ENCODE measurements around the gene LSS.
A peak's percentile ranks its signal among the peaks of the same experiment; 100 is the strongest.
"Not testable (repeated sequence)": the region's sequence is repeated elsewhere in the genome, so short reads cannot be mapped to it uniquely, and the experiment has no call there.

LSS gene

DNA sequence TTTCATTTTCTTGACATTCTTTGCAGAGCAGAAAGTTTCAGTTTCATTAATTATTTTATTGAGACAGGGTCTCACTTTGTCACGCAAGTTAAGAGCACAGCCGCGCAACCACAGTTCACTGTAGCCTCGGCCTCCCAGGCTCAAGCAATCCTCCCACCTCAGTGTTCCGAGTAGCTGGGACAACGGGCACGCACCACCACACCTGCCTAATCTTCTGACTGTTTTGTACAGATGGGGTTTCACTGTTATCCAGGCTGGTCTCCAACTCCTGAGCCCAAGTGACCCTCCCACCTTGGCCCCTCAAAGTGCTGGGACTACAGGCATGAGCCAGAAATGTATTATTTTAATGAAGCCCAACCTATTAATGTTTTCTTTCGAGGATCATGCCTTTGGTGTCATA, 41.3 kb downstream of the LSS start:
- no peak for DNase-seq (ENCODE audit: low read depth, low spot score)

DNA sequence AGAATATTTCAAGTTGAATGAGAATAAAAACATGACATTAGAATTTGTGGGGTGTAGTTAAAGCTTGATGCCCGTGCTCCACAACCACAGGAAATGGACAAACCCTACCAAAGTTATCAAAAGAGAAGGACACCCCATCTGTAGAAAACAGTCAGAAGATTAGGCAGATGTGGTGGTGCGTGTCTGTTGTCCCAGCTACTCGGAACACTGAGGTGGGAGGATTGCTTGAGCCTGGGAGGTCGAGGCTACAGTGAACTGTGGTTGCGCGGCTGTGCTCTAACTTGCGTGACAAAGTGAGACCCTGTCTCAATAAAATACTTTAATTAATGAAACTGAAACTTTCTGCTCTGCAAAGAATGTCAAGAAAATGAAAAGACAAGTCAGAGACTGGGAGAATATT, 42.9 kb downstream of the LSS start:
- no peak for DNase-seq (ENCODE audit: low read depth, low spot score)

DNA sequence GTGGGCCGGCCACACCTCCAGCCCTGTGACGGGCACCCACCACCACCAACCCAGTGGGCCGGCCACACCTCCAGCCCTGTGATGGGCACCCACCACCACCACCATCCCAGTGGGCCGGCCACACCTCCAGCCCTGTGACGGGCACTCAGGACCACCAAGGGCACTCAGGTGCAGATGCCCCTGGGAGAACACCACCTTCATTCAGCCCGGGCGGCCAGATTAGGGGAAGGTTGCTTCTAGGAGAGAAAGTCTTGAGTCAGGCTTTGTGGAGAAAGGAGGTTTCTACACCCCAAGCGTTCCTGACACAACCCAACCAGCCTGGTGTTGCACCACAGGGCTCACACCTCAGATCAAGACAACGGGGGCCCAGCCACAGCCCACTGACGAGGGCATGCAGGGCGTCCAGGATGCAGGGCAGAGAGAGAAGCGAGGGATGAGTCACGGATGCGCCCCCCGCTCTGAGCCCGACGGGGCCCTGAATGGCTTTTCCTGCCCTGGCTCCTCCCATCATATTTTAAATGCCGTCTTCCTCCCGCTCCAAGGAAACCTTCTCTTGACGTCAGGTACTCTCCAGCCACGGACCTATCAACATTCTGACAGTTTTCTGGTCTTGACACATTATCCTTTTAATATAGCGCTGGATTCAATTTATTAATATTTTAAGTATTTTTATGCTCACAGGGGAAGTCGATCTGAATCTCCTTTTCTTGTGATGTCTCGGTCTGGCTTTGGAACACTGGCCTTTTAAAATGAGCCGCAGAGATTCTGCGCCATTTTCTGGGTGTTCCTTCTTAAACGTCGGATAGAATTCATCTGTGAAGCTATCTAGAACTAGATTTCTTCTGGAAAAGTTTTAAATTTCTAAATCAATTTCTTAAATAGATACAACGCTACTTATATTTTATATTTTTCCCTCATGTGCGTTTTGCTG, 43.7 kb downstream of the LSS start:
- DNase-seq (ENCODE audit: low read depth, low spot score): peak; percentile 66

DNA sequence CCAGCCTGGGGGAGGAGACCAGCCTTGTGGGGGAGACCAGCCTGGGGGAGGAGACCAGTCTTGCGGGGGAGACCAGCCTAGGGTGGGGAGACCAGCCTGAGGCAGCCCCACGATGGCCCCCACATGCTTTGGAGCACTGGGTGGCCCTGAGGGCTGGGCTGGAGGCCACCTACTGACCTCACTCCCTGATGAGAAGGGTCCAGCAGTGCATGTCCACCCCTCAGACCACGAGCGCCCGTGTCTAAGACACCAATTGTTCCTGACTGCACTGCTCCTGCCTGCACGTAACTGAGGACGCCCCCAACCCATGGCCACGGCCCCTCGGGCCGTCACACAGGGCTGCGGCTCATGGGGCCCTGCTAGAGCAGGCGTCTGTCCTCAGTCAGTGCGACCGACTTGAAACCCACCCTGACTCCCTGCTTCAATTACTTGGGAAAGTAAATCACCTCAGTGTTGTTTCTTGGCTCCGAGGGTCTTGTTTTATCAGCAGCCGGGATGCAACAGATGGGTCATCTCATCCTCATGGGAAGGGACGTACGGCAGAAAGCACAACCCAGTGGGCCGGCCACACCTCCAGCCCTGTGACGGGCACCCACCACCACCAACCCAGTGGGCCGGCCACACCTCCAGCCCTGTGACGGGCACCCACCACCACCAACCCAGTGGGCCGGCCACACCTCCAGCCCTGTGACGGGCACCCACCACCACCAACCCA, 44.5 kb downstream of the LSS start, which contains the start of gene SPATC1L:
TSS of gene SPATC1L (minus strand) at position 550 of the 715 bp plus-strand sequence. CDS start 1,643 bp downstream, outside the sequence.
- DNase-seq (ENCODE audit: low read depth, low spot score): no peak

DNA sequence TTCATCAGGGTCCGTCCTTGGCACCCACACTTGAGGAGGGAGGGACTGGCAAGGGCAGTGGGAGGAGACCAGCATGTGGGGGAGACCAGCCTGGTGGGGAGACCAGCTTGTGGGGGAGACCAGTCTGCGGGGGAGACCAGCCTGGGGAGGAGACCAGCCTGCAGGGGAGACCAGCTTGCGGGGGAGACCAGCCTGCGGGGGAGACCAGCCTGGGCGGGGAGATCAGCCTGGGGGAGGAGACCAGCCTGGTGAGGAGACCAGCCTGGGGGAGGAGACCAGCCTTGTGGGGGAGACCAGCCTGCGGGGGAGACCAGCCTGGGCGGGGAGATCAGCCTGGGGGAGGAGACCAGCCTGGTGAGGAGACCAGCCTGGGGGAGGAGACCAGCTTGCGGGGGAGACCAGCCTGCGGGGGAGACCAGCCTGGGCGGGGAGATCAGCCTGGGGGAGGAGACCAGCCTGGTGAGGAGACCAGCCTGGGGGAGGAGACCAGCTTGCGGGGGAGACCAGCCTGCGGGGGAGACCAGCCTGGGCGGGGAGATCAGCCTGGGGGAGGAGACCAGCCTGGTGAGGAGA, 45.2 kb downstream of the LSS start:
- not testable (repeated sequence) for DNase-seq (ENCODE audit: low read depth, low spot score)

DNA sequence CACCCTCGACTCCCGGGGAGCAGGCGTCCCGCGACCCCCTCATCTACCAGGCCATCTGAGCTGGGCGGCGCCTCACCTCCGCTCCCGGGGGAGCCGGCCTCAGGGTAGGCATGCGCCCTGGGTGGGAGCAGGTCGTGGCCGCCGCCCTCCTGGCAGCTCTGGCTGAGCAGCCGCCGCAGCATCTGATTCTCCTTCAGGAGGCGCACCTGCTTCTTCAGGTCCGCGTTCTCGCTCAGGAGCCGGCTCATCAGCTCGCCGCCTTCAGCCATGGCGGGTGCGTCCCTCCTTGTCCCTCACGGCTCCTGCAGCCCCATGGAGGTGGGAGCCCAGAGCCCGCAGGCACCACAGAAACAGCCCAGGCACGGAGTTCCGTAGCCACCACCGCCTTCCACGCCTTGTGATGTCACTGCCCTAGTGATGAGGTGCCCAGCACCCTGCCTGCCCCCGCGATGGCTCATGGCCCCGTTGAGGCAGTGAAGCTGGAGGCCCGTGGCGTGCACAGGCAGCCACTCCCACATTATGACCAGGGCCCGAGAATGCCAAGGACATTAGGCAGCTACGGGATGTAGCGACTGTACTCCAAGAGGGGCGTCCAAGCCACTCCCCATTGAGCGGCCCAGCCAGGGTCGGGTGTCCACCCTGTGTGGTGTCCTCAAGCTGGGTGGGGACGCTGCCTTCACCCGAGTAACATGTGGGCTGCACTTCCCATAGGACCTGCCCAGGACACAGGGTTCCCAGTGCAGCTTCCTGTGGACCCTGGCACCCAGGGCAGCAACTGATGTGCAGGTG, 45.8 kb downstream of the LSS start:
- no peak for DNase-seq (ENCODE audit: low read depth, low spot score)

DNA sequence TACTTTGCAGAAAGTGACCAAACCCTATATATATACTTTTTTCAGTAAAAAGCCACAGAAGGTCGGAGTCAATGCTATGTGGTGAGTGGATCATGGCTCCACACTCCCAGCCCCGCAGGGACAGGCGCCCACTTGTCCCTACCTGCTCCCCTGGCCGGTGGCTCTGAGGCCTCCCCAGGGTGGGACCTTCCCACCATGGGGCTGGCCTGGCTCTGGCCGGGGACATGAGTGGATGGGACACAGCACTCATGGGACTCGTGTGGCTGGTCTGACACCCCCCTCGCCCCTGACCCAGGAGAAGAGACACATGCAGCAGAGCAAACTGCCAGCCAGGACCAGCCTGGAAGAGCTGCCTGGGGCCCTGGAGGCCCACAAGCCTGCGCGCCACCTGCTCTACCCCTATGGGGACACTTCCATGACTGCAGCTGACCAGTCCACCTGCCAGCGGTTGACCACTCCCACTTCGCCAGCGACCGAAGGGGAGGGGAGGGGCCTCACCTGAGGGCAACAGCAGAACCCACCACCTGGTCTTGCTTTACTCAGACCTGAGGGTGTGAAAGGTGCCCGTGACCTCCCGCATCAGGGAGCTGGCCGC, 46.5 kb downstream of the LSS start:
- DNase-seq (ENCODE audit: low read depth, low spot score): no peak

DNA sequence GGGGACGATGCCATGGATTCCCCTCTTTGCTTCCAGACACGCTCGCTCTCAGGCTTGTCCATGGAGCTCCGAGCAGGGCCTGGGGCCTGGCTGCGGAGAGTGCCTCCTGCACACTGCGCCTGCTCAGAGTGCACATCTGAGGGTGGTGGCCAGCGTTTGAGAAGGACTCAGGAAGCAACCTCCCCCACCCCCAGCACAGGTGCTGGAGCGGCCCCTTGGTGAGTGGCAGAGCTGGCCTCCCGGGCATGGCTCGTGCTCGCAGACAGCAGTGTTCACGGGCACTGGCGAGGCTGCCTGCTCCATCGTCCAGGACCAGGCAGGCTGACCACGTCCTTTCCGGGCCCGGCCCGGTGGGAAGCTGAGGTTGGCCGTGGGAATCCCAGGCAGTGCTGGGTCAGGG, 47.1 kb downstream of the LSS start:
- DNase-seq (ENCODE audit: low read depth, low spot score): no peak

DNA sequence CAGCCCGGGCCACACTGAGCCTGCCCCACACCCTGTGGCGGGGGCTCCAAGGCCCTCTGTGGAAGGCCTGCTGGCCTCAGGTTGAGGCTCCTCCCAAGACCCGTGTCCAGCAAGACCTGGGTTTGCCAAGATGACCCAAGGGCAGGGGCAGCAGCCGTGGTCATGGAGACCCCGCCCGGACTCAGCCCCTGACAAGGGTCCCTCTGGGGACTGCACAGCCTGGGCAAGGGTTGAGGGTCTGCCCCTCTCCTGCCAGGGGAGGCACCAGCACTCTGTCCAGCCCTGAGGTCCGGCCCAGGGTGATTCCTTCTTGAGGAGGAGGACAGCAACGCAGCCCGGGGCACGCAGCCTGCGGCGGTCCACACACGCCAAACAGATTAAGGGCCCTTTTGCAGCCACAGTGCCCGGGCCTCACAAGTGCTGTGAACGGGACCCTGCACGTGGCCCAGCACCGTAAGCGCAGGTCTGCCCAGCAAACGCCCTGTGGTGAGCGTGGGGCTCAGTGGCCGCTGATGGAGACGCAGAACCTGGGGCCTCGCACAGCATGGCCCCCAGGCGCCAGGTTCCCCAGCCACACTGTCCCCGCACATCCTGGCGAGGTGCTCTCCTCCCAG, 47.7 kb downstream of the LSS start:
- DNase-seq (ENCODE audit: low read depth, low spot score): no peak

DNA sequence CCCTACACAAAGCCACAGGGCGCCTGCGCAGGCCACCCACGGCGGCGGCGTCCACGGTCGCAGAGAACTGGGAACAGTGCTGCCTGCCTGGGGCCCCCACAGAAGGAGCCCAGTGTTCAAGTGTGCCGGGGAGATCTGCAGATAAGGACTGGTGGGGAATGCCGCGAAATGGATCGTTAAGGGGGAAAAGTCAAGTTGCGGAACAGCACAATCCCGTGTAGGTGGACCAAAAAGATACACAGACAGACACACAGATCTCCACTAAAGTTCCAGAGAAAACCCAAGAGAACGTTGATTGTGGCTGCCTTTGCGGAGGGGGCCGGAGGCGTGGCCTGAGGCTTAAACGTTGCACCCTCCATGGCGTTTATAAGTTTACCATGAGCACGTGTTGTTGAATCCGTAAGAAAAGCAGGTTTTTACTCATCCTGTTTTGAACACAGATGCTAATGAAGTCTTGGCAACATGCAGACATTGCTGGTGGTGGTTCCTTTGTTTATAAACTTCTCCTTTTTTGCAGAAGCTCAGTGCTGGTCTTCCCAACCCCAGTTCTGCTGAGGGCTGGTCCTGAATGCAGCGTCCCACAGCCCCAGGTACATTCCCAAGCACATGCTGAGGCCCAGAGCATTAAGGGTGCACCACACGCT, 48.4 kb downstream of the LSS start:
- peak; percentile 32 for DNase-seq (ENCODE audit: low read depth, low spot score)

DNA sequence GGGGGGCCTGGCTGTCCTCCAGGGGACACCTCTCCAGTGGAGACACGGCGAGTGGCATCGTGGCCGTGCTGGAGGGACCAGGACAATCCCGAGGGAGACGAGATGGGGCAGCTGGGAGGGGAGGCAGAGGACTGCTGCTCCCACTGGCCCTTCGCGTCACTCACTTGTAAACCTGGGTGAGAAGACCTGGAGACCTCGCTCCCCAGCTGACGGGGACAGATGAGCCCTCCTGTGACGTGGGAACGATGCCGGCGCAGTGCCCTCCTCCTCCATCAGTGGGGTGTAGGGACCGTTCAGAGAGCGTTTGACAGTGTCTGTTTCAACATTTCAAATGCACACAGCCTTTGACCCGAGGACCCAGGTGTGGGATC, 48.9 kb downstream of the LSS start:
- no peak for DNase-seq (ENCODE audit: low read depth, low spot score)

DNA sequence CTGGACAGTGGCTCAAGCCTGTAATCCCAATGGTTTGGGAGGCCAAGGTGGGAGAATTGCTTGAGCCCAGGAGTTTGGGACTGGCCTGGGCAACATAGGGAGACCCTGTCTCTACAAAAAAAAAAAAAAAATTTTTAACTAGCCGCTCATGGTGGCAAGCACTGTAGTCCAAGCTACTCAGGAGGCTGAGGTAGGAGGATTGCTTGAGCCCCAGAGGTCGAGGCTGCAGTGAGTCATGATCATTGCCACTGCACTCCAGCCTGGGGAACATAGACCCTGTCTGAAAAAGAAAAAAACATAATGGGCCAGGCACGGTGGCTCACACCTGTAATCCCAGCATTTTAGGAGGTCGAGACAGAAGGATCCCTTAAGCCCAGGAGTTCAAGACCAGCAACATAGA, 49.6 kb downstream of the LSS start:
- DNase-seq (ENCODE audit: low read depth, low spot score): no peak

DNA sequence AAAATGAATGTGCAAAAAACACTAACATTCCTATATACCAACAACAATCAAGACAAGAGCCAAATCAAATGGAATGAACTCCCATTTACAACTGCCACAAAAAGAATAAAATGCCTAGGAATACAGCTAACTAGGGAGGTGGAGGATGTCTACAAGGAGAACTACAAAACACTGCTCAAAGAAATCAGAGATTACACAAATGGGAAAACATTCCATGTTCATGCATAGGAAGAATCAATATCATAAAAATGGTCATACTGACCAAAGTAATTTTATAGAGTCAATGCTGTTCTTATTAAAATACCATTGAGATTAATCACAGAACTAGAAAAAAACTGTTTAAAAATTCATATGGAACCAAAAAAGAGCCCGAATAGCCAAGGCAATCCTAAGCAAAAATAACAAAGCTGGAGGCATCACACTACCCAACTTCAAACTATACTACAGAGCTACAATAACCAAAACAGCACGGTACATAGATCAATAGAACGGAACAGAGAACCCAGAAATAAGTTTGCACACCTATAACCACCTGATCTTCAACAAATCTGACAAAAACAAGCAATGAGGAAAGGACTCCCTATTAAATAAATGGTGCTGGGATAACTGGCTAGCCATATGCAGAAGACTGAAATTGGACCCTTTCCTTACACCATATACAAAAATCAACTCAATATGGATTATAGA, 52.0 kb downstream of the LSS start:
- DNase-seq (ENCODE audit: low read depth, low spot score): not testable (repeated sequence)

DNA sequence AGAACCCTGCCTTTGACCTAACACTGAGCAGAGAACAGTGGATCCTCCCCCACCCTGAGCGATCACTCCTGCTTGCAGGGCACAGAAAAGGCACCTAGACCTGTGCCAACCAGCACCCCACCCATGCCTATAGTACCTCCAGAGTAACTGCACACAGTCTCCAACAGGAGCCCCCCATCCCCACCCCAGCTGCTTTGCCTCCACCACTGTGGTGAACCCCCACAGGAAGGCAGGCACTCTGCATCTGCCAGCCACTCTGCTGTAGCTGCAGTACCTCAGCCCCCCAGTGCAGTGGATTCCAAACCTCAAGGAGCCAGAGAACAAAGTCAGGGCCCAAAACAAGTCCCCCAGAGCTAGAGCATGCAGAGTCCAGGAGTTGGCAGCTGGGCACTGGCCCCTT, 55.0 kb downstream of the LSS start:
- no peak for DNase-seq (ENCODE audit: low read depth, low spot score)

DNA sequence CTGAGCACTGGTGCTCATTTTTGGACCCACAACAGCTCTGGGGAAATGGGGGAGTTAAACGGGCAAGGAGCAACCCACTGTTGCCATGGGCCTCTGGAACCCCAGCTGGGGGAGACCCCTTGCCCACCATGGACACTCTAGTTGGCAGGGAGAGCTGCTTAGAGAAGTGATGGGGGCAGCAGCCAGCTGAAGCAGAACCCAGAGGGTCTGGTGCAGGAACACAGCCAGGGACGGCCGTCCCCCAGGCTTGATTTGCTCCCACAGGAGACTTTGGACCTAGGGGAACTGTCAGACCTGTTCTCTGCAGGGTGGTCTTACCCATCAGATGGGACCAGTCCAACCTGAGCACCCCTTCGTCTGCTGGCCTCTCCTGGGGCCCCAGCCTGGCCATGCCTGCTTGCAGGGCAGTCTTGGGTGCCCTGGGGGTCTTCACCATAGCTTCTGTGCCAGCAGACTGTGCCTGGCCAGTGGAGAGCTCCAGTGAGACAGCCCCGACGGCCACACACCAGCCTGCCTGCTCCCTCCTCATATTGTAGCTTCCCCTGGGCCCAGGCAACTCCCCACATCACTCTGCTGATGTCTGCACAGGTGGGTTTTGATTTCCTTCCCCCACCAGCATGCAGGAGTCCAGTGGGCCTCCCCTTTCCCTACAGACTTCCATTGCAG, 55.6 kb downstream of the LSS start:
- DNase-seq (ENCODE audit: low read depth, low spot score): no peak

DNA sequence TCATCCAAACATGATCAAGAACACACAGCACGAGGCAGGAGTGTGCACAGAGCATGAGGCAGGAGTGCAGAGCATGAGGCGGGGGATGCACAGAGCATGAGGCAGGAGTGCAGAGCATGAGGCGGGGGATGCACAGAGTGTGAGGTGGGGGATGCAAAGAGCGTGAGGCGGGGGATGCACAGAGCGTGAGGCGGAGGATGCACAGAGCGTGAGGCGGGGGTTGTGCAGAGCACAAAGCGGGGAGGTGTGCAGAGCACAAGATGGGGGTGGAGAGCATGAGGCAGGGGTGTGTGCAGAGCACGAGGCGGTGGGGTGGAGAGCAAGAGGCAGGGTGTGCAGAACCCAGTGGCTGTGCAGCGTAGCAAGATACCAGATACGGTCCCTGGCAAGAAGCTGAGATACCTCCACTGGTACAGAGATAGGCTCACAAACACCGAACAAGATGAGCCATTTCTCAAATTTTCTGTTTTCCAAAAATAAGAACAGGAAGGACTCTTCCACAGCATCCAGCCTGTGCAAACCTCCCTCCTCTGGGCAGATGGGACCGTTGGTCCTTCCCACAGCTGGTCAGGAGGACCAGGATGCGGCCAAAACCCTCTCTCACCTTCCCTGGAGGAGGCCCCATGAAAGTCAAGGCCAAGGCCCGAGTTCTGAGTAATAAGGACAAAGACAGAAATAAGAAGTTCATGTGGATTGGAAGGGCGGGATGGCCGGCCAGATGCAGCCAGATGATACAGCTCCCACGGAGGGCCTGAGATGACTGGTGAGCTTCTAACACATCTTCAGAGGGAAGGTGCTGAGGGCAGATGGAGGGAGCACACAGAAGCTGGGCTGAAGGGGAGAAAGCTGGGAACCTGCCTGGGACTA, 56.3 kb downstream of the LSS start:
- DNase-seq (ENCODE audit: low read depth, low spot score): no peak

DNA sequence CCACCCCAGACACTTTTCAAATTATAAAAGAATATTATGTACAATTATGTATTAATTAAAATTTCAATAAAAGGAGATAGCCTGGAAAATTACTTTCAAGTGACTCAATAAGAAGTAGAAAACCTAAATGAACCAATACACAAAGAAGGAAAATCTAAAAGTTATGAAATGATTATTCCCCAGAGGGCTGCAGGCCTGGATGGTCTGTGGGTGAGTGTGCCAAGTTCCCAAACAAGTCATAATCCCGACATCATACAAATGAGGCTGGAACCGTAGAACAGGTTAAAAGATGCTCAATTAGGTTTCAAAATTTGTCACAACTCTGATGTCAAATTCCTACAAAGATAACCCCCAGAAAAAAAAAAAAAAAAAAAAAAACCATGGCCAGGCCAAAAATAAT, 57.0 kb downstream of the LSS start:
- DNase-seq (ENCODE audit: low read depth, low spot score): no peak

Measured in ELF-1 (cell line).